HepG2 (cell line): ENCODE results near the gene NEDD4L. TPM values are rescaled to one million over a fixed set of nuclear protein-coding genes. Genes with fewer than 3 reads are reported as not detected.

Source experiments
- ATAC-seq: fragments of 200-7000 bp; cut with Tn5 transposase; 3 replicates; pipeline ENCODE4 v1.9.1; 2020; ENCODE audit warnings: mild to moderate bottlenecking, moderate library complexity
- BruUV-seq: library from RNA; stranded (reverse); fragments of 400-500 nt; replicated peaks from 2 replicates; lab custom pipeline; 2021; lab: Mats Ljungman, UMichigan
- CTCF ChIA-PET: fragments of 300-600 bp; formaldehyde crosslinking; extraction: SDS; loops from one replicate; lab custom pipeline; 2021; ENCODE audit warnings: low total read pairs, inconsistent platforms, low intra/inter-chr PET ratio; lab: Yijun Ruan, JAX
- POLR2A ChIA-PET: fragments of 350-600 bp; sonication (Branson Sonifier 250); formaldehyde crosslinking; loops from one replicate; lab custom pipeline; 2020; ENCODE audit warnings: antibody characterized with exemption, inconsistent platforms; lab: Yijun Ruan, JAX
- DNase-seq: peaks from one replicate; pipeline ENCODE4 v3.0.0-alpha.2; 2015; ENCODE audit warnings: low spot score
- FAIRE-seq: peaks from 3 replicates; lab custom pipeline; 2011; peaks lifted over from hg19 to GRCh38; lab: Jason Lieb, UNC
- H2AFZ ChIP-seq: one replicate; pipeline ENCODE4 v1.6.1; 2011; ENCODE audit warnings: low read length, inconsistent platforms
- H3K27ac ChIP-seq: fragments of 300-600 bp; 3 replicates; pipeline ENCODE4 v1.8.0; 2011; ENCODE audit warnings: mixed run types, mild to moderate bottlenecking, mixed read lengths, low read length, inconsistent platforms; ENCODE audit not compliant: insufficient read depth; ENCODE audit errors: extremely low read length
- H3K27me3 ChIP-seq, 2 experiments: fragments of 200-600 bp in 1 of 2; 2 replicates in 1 of 2; 3 replicates in 1 of 2; pipeline versions ENCODE4 v1.6.0 to v1.8.0; 2011; ENCODE audit warnings: low read length in 2 of 2, mild to moderate bottlenecking in 2 of 2, moderate library complexity in 2 of 2, inconsistent platforms in 1 of 2; ENCODE audit not compliant: insufficient read depth in 2 of 2, control insufficient read depth in 1 of 2
- H3K36me3 ChIP-seq, 2 experiments: fragments of 200-600 bp in 1 of 2; replicated peaks in 1 of 2; 2 replicates in 1 of 2; 3 replicates in 1 of 2; pipeline versions ENCODE4 v1.5.1 to v1.8.0; 2011; ENCODE audit warnings: low read length in 2 of 2, inconsistent platforms in 1 of 2; ENCODE audit not compliant: insufficient read depth in 2 of 2, control insufficient read depth in 1 of 2
- H3K4me1 ChIP-seq: 2 replicates; pipeline ENCODE4 v1.5.1; 2012; ENCODE audit warnings: low read length, inconsistent platforms; ENCODE audit not compliant: insufficient read depth
- H3K4me2 ChIP-seq: 2 replicates; pipeline ENCODE4 v1.6.0; 2011; ENCODE audit warnings: low read depth, low read length, inconsistent platforms
- H3K4me3 ChIP-seq, 3 experiments: fragments of 200-600 bp in 1 of 3; sonication (generic), shearing (Covaris generic) in 1 of 3; replicated peaks in 1 of 3; 2 replicates each; pipeline ENCODE4 v1.5.1; 2011 to 2016; ENCODE audit warnings: low read length in 3 of 3, inconsistent platforms in 2 of 3, low read depth in 2 of 3, mild to moderate bottlenecking in 2 of 3, control low read depth in 1 of 3, mixed read lengths in 1 of 3; ENCODE audit not compliant: insufficient read depth in 1 of 3
- H3K79me2 ChIP-seq: one replicate; pipeline ENCODE4 v1.6.1; 2011; ENCODE audit warnings: low read length, inconsistent platforms; ENCODE audit not compliant: insufficient read depth
- H3K9ac ChIP-seq: 2 replicates; pipeline ENCODE4 v1.6.0; 2011; ENCODE audit warnings: mild to moderate bottlenecking, low read depth, low read length, inconsistent platforms; ENCODE audit not compliant: insufficient read depth
- H3K9me3 ChIP-seq: 2 replicates; pipeline ENCODE4 v1.5.1; 2012; ENCODE audit warnings: mild to moderate bottlenecking, low read length
- H4K20me1 ChIP-seq: 2 replicates; pipeline ENCODE4 v1.6.0; 2011; ENCODE audit warnings: inconsistent platforms, mild to moderate bottlenecking, low read length, moderate library complexity; ENCODE audit not compliant: insufficient read depth
- KLF15 ChIP-seq: sonication (generic); formaldehyde crosslinking; IDR thresholded peaks from 2 replicates; pipeline ENCODE4 v1.8.1; 2023; ENCODE audit warnings: borderline replicate concordance, mild to moderate bottlenecking, inconsistent platforms, missing genetic modification reagents, mixed read lengths
- NFYC ChIP-seq: IDR thresholded peaks from 2 replicates; pipeline ENCODE4 v1.6.1; 2016; ENCODE audit warnings: missing genetic modification reagents, missing compliant biosample characterization
- SNRNP70 ChIP-seq: fragments of 200-400 bp; formaldehyde crosslinking; IDR thresholded peaks from 2 replicates; pipeline ENCODE4 v1.6.1; 2017; ENCODE audit warnings: mild to moderate bottlenecking, low read depth, low read length, moderate library complexity
- SOX13 ChIP-seq, 3 experiments: fragments of 450-650 bp in 1 of 3; sonication (generic) in 1 of 3; formaldehyde crosslinking in 1 of 3; IDR thresholded peaks in 2 of 3; conservative IDR thresholded peaks in 1 of 3; 2 replicates each; pipeline versions ENCODE4 v1.5.0 to v1.6.1; 2016 to 2020; ENCODE audit warnings: antibody characterized with exemption in 1 of 3, mild to moderate bottlenecking in 1 of 3, missing compliant biosample characterization in 1 of 3, missing genetic modification reagents in 1 of 3, moderate library complexity in 1 of 3
- USF2 ChIP-seq, 2 experiments: sonication (generic) in 1 of 2; formaldehyde crosslinking in 1 of 2; IDR thresholded peaks; 2 replicates each; pipeline versions ENCODE4 v1.5.1 to v1.6.1; 2011 to 2020; ENCODE audit warnings: borderline replicate concordance in 1 of 2, low read depth in 1 of 2, low read length in 1 of 2, mild to moderate bottlenecking in 1 of 2, missing genetic modification reagents in 1 of 2, moderate library complexity in 1 of 2
- ZNF263 ChIP-seq: sonication (generic); formaldehyde crosslinking; IDR thresholded peaks from 2 replicates; pipeline ENCODE4 v1.4.0; 2020; ENCODE audit warnings: missing genetic modification reagents
- ZNF292 ChIP-seq: sonication (generic); formaldehyde crosslinking; IDR thresholded peaks from 2 replicates; pipeline ENCODE4 v1.8.1; 2022; ENCODE audit warnings: mild to moderate bottlenecking, low read depth, missing genetic modification reagents, borderline replicate concordance
- ZNF569 ChIP-seq: sonication (generic); formaldehyde crosslinking; IDR thresholded peaks from 2 replicates; pipeline ENCODE4 v1.5.0; 2020; ENCODE audit warnings: mild to moderate bottlenecking, missing genetic modification reagents, moderate library complexity, borderline replicate concordance
- ZNF7 ChIP-seq: IDR thresholded peaks from 2 replicates; pipeline ENCODE4 v1.6.1; 2016; ENCODE audit warnings: missing biosample characterization, missing genetic modification reagents
- ZNF780A ChIP-seq: sonication (generic); formaldehyde crosslinking; IDR thresholded peaks from 2 replicates; pipeline ENCODE4 v1.8.0; 2022; ENCODE audit warnings: mild to moderate bottlenecking, missing genetic modification reagents, moderate library complexity
- WGBS: methylation state at CpG from one replicate; pipeline ENCODE4 v1.1.6; 2017; ENCODE audit warnings: low lambda C conversion rate; 5-methylcytosine and 5-hydroxymethylcytosine counted together
- in situ Hi-C: cut with HindIII; loops from 2 replicates; pipeline ENCODE4 v1.10.0; 2017; ENCODE audit warnings: low pct_unique_long_range_greater_than_20kb; ENCODE audit not compliant: extremely low pct_ligation_motif_present
- intact Hi-C: fragments of 100-400 bp; cut with micrococcal nuclease; formaldehyde crosslinking; loops from one replicate; pipeline ENCODE4 v1.10.0; 2022; ENCODE audit not compliant: unreplicated experiment
- polyA plus RNA-seq, 8 experiments: library from polyadenylated mRNA; depleted of rRNA in 3 of 8; stranded (reverse) in 7 of 8; unstranded in 1 of 8; fragments of >200 nt; fragmentation: Illumina TruSeq in 4 of 8; extraction: Trizol in 4 of 8; gene quantifications; 2 replicates each; pipeline versions ENCODE4 v1.2.1 to v1.2.3, GENCODE V29; 2011 to 2016; ENCODE audit warnings: low read depth in 4 of 8, missing spikeins in 1 of 8, mixed read lengths in 1 of 8; ENCODE audit not compliant: insufficient read depth in 1 of 8
- total RNA-seq, 5 experiments: library from RNA; depleted of rRNA; stranded (reverse); fragments of >200 nt; fragmentation: Illumina TruSeq; extraction: Trizol; gene quantifications; 2 replicates each; pipeline ENCODE4 v1.2.3, GENCODE V29; 2016; ENCODE audit warnings: low read depth in 1 of 5
- TF ChIP-seq, protein P1 (sequence below): sonication (generic); formaldehyde crosslinking; IDR thresholded peaks from 2 replicates; pipeline ENCODE4 v1.9.0; 2021; ENCODE audit warnings: mild to moderate bottlenecking, missing genetic modification reagents

The NEDD4L gene
- total and polyA plus RNA-seq, 2 of the 13 experiments (the other 11 are each of a cell fraction or from before 2014, with no cell fraction given): 168 to 390 TPM

DNA sequence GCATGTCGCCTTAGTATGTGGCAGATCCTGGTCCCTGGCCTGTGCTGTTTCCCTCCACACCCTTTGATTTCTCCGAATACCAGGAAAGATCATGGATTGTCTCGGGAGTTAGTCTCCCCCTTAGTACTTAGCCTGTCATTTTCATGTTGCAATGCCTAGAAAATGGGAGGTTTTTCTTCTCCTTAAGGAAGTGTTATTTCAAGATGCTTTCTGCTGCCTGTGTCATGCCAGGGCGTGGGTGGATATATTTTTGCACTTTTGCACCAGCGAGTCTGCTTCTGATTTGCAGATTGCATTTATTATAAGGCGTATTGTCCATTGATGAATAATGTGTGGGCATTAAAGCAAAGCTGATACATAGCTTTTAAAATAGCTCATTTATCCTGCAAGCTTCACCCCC, 223.5 kb downstream of the NEDD4L start:
- POLR2A ChIA-PET: no interaction called here
- peaks cover 3 to 13% of the 10 kb centered on the region in 2 experiments; a peak in 3 of 5 replicates for H3K36me3 ChIP-seq
- H3K27ac ChIP-seq: no peak overlapping the region
- H3K4me3 ChIP-seq: no peak overlapping the region
- no peaks in the 10 kb centered on the region for H3K9me3 ChIP-seq
- in situ Hi-C loops: no loop called here
- 0 out of 2 replicates have a peak, but pooled peaks cover 4% of the 10 kb centered on the region for H4K20me1 ChIP-seq
- peaks cover 36% of the 10 kb centered on the region for H3K79me2 ChIP-seq
- no peak for DNase-seq
- H2AFZ ChIP-seq: no peak overlapping the region
- ATAC-seq: no peak
- TF ChIP-seq USF2 (IDR thresholded peaks at IDR 0.05; ENCODE audit: low read depth, low read length): no peak
- TF ChIP-seq USF2 (CRISPR knock-in tag; IDR thresholded peaks at IDR 0.05; ENCODE audit: borderline replicate concordance): no peak
- TF ChIP-seq SNRNP70: no peak
- no peak for TF ChIP-seq ZNF263 (CRISPR knock-in tag)
- no peak for TF ChIP-seq ZNF780A (CRISPR knock-in tag)
- TF ChIP-seq NFYC: no peak
- no peak for TF ChIP-seq ZNF292 (CRISPR knock-in tag)
- no peak for TF ChIP-seq SOX13 (IDR thresholded peaks at IDR 0.05)
- TF ChIP-seq SOX13 (CRISPR knock-in tag; conservative IDR thresholded peaks at IDR 0.05 in 1 of 2, IDR thresholded peaks at IDR 0.05 in 1 of 2): no peak
- TF ChIP-seq KLF15: no peak
- TF ChIP-seq ZNF569 (CRISPR knock-in tag): no peak
- TF ChIP-seq, protein P1, sequence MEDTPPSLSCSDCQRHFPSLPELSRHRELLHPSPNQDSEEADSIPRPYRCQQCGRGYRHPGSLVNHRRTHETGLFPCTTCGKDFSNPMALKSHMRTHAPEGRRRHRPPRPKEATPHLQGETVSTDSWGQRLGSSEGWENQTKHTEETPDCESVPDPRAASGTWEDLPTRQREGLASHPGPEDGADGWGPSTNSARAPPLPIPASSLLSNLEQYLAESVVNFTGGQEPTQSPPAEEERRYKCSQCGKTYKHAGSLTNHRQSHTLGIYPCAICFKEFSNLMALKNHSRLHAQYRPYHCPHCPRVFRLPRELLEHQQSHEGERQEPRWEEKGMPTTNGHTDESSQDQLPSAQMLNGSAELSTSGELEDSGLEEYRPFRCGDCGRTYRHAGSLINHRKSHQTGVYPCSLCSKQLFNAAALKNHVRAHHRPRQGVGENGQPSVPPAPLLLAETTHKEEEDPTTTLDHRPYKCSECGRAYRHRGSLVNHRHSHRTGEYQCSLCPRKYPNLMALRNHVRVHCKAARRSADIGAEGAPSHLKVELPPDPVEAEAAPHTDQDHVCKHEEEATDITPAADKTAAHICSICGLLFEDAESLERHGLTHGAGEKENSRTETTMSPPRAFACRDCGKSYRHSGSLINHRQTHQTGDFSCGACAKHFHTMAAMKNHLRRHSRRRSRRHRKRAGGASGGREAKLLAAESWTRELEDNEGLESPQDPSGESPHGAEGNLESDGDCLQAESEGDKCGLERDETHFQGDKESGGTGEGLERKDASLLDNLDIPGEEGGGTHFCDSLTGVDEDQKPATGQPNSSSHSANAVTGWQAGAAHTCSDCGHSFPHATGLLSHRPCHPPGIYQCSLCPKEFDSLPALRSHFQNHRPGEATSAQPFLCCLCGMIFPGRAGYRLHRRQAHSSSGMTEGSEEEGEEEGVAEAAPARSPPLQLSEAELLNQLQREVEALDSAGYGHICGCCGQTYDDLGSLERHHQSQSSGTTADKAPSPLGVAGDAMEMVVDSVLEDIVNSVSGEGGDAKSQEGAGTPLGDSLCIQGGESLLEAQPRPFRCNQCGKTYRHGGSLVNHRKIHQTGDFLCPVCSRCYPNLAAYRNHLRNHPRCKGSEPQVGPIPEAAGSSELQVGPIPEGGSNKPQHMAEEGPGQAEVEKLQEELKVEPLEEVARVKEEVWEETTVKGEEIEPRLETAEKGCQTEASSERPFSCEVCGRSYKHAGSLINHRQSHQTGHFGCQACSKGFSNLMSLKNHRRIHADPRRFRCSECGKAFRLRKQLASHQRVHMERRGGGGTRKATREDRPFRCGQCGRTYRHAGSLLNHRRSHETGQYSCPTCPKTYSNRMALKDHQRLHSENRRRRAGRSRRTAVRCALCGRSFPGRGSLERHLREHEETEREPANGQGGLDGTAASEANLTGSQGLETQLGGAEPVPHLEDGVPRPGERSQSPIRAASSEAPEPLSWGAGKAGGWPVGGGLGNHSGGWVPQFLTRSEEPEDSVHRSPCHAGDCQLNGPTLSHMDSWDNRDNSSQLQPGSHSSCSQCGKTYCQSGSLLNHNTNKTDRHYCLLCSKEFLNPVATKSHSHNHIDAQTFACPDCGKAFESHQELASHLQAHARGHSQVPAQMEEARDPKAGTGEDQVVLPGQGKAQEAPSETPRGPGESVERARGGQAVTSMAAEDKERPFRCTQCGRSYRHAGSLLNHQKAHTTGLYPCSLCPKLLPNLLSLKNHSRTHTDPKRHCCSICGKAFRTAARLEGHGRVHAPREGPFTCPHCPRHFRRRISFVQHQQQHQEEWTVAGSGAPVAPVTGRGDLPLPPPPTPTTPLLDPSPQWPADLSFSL: no peak
- TF ChIP-seq ZNF7 (CRISPR knock-in tag): no peak
- TF ChIP-seq, all 625 proteins: peak for 0
- Histone ChIP-seq H3K4me1 (peaks cover 12% of the 10 kb centered on the region), H3K27me3 (no peaks in the 10 kb centered on the region), H3K4me2 (no peak overlapping the region), H3K9ac (no peak overlapping the region)
- no peak for FAIRE-seq
- WGBS: 98% methylated on average over 6 of the region's 6 CpGs
- no TSS peak for BruUV-seq
- CTCF ChIA-PET: no interaction called here
- intact Hi-C loops: no loop called here
